ENCODE data around the gene PRUNE2. TPM values are rescaled to one million over a fixed set of nuclear protein-coding genes. Genes with fewer than 3 reads are reported as not detected.

Gene PRUNE2, protein sequence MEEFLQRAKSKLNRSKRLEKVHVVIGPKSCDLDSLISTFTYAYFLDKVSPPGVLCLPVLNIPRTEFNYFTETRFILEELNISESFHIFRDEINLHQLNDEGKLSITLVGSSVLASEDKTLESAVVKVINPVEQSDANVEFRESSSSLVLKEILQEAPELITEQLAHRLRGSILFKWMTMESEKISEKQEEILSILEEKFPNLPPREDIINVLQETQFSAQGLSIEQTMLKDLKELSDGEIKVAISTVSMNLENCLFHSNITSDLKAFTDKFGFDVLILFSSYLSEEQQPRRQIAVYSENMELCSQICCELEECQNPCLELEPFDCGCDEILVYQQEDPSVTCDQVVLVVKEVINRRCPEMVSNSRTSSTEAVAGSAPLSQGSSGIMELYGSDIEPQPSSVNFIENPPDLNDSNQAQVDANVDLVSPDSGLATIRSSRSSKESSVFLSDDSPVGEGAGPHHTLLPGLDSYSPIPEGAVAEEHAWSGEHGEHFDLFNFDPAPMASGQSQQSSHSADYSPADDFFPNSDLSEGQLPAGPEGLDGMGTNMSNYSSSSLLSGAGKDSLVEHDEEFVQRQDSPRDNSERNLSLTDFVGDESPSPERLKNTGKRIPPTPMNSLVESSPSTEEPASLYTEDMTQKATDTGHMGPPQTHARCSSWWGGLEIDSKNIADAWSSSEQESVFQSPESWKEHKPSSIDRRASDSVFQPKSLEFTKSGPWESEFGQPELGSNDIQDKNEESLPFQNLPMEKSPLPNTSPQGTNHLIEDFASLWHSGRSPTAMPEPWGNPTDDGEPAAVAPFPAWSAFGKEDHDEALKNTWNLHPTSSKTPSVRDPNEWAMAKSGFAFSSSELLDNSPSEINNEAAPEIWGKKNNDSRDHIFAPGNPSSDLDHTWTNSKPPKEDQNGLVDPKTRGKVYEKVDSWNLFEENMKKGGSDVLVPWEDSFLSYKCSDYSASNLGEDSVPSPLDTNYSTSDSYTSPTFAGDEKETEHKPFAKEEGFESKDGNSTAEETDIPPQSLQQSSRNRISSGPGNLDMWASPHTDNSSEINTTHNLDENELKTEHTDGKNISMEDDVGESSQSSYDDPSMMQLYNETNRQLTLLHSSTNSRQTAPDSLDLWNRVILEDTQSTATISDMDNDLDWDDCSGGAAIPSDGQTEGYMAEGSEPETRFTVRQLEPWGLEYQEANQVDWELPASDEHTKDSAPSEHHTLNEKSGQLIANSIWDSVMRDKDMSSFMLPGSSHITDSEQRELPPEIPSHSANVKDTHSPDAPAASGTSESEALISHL (N-terminal part only)
- total RNA-seq: 5.2 and 17.8 TPM in 2 replicates

DNA sequence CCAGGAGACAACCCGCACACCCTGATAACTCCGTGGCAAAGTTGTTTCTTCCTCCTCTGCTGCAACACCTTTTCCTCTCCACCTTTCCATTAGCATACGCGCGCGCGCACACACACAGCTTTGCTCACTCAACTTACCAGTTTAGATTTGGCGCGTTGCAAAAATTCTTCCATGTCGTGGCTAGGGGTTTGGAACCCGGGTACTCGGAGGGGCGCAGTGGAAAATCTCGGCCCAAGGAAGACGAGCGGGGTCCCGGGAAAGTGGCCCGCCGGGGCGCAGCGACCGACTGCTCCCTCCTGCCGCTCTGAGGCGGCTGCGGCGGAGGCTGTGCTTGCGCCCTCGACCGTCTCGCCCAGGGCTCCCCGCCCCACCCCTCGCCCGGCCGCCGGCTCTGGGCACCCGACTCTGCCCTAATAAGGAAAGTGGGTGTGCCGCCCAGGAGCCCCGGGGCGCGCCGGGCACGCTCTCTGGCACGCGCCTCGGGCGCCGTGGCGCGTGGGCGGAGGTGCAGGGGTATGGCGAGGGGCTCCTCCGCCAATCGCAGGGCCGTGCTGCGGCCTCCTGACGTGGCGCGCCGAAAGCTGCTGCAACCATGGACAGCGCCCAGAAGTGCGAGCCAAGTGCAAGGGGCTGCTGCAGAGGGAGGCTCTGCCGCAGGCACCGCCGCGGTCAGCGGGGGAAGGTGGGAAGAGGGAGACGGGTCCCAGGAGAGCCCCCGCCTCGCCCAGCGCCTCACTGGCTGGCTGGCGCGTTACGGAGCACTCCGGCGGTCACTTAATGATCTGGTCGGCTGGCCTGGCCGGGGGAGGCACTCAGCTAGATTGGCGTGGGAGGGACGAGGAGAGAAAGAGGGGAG is at the start of gene PRUNE2:
Gene PRUNE2 (minus strand): TSS at position 324 of the 856 bp plus-strand sequence. CDS start 151 bp downstream, at position 173.

DNA sequence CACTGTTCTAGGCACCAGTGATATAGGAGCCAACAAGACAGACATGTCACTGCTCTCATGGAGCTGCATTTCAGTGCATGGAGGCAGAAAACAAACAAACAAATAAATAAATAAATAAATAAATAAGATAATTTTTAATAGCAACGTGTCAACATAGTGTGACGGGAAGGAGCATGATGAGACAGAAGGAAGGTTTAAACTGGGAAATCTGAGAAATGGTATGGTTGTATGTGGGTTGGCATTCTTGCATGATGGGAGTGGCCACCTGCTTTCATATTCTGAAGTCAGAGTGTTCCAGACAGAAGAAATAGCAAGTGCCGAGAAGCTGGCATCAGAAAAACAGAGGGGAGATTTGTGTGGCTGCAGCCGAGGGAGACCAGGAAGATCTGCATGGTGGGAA is 141.8 kb downstream of the PRUNE2 start, which contains the start of gene PCA3:
Gene PCA3 (plus strand): TSS at position 301 of the 400 bp plus-strand sequence.

Other genes starting within 250 kb of the PRUNE2 start
- gene PCA3, start 141.7 kb downstream of the PRUNE2 start, total RNA-seq: not detected in 2 replicates
- not detected in 2 replicates for gene FOXB2, start 113.5 kb upstream of the PRUNE2 start, total RNA-seq

All from cardiac atrium fibroblast (primary cell).